WTC11 (cell line): ENCODE data around the gene XRCC2. TPM values are rescaled to one million over a fixed set of nuclear protein-coding genes. Genes with fewer than 3 reads are reported as not detected.

Experiments
- ATAC-seq: fragments of 200-7000 bp; cut with Tn5 transposase; 2 replicates; pipeline ENCODE4 v1.10.0; 2021; ENCODE audit warnings: mild to moderate bottlenecking, moderate library complexity
- Bru-seq: library from RNA; stranded (reverse); fragments of 400-500 nt; gene quantifications from one replicate; lab custom pipeline; 2021; lab: Mats Ljungman, UMichigan
- CTCF ChIA-PET: fragments of 300-600 bp; sonication (Branson Sonifier 250); formaldehyde crosslinking; loops from one replicate; lab custom pipeline; 2021; ENCODE audit warnings: antibody characterized with exemption; lab: Charles Lee
- POLR2A ChIA-PET: fragments of 350-600 bp; sonication (Branson Sonifier 250); formaldehyde crosslinking; loops from one replicate; lab custom pipeline; 2021; ENCODE audit warnings: antibody characterized with exemption; lab: Charles Lee
- DNase-seq: peaks from one replicate; pipeline ENCODE4 v3.0.0; 2021; ENCODE audit warnings: low spot score
- H3K27ac Mint-ChIP-seq: 2 replicates; pipeline ENCODE4 v1.8.0; 2021; ENCODE audit warnings: mixed read lengths
- H3K27me3 Mint-ChIP-seq: 2 replicates; pipeline ENCODE4 v1.8.0; 2021; ENCODE audit warnings: low read depth, mild to moderate bottlenecking, moderate library complexity, mixed read lengths
- H3K36me3 Mint-ChIP-seq: 2 replicates; pipeline ENCODE4 v1.8.0; 2021; ENCODE audit warnings: mixed read lengths
- H3K4me1 Mint-ChIP-seq: 2 replicates; pipeline ENCODE4 v1.8.0; 2022; ENCODE audit warnings: mixed read lengths
- H3K4me3 Mint-ChIP-seq: 2 replicates; pipeline ENCODE4 v1.8.0; 2021; ENCODE audit warnings: mild to moderate bottlenecking, moderate library complexity, mixed read lengths
- H3K9me3 Mint-ChIP-seq: 2 replicates; pipeline ENCODE4 v1.8.0; 2021; ENCODE audit warnings: mixed read lengths
- CBFB ChIP-seq: sonication (generic); formaldehyde crosslinking; IDR thresholded peaks from 2 replicates; pipeline ENCODE4 v1.8.1; 2022; ENCODE audit warnings: mild to moderate bottlenecking, low read depth, missing genetic modification reagents
- CREM ChIP-seq: sonication (generic); formaldehyde crosslinking; IDR thresholded peaks from 2 replicates; pipeline ENCODE4 v1.8.1; 2022; ENCODE audit warnings: mild to moderate bottlenecking, missing genetic modification reagents, moderate library complexity
- FOXJ3 ChIP-seq: sonication (generic); formaldehyde crosslinking; IDR thresholded peaks from 2 replicates; pipeline ENCODE4 v1.9.0; 2021; ENCODE audit warnings: missing genetic modification reagents, mild to moderate bottlenecking, borderline replicate concordance
- FOXK1 ChIP-seq: sonication (generic); formaldehyde crosslinking; IDR thresholded peaks from 2 replicates; pipeline ENCODE4 v1.8.0; 2022; ENCODE audit warnings: mild to moderate bottlenecking, moderate library complexity, missing genetic modification reagents
- HMGA2 ChIP-seq: fragments of 250-450 bp; sonication (Bioruptor Pico); IDR thresholded peaks from 2 replicates; pipeline ENCODE4 v1.4.0; 2021; ENCODE audit warnings: mild to moderate bottlenecking, moderate library complexity
- IRF2 ChIP-seq: sonication (generic); formaldehyde crosslinking; IDR thresholded peaks from 2 replicates; pipeline ENCODE4 v1.8.0; 2022; ENCODE audit warnings: low read depth, missing genetic modification reagents, borderline replicate concordance
- MYBL2 ChIP-seq: sonication (generic); formaldehyde crosslinking; IDR thresholded peaks from 2 replicates; pipeline ENCODE4 v1.8.1; 2023; ENCODE audit warnings: mild to moderate bottlenecking, moderate library complexity, missing genetic modification reagents
- NFE2L1 ChIP-seq: sonication (generic); formaldehyde crosslinking; IDR thresholded peaks from 2 replicates; pipeline ENCODE4 v1.8.1; 2023; ENCODE audit warnings: missing genetic modification reagents
- OVOL2 ChIP-seq: fragments of 250-450 bp; sonication (Bioruptor Pico); IDR thresholded peaks from 2 replicates; pipeline ENCODE4 v1.9.0; 2021; ENCODE audit warnings: mild to moderate bottlenecking, borderline replicate concordance
- RELA ChIP-seq: sonication (generic); formaldehyde crosslinking; IDR thresholded peaks from 2 replicates; pipeline ENCODE4 v1.8.1; 2022; ENCODE audit warnings: missing genetic modification reagents, mild to moderate bottlenecking, borderline replicate concordance
- TEAD1 ChIP-seq: sonication (generic); formaldehyde crosslinking; IDR thresholded peaks from 2 replicates; pipeline ENCODE4 v1.8.0; 2022; ENCODE audit warnings: mild to moderate bottlenecking, missing genetic modification reagents
- TP53 ChIP-seq: sonication (generic); formaldehyde crosslinking; IDR thresholded peaks from 2 replicates; pipeline ENCODE4 v1.8.1; 2023; ENCODE audit warnings: mild to moderate bottlenecking, missing genetic modification reagents
- ZBTB21 ChIP-seq: sonication (generic); formaldehyde crosslinking; IDR thresholded peaks from 2 replicates; pipeline ENCODE4 v1.8.1; 2023; ENCODE audit warnings: mild to moderate bottlenecking, missing genetic modification reagents, borderline replicate concordance
- ZNF121 ChIP-seq: sonication (generic); formaldehyde crosslinking; IDR thresholded peaks from 2 replicates; pipeline ENCODE4 v1.8.0; 2023; ENCODE audit warnings: missing genetic modification reagents
- ZNF232 ChIP-seq: sonication (generic); formaldehyde crosslinking; IDR thresholded peaks from 2 replicates; pipeline ENCODE4 v1.8.0; 2022; ENCODE audit warnings: mild to moderate bottlenecking, missing genetic modification reagents
- ZNF423 ChIP-seq: fragments of 250-450 bp; sonication (Bioruptor Pico); IDR thresholded peaks from 2 replicates; pipeline ENCODE4 v2.1.2; 2022; ENCODE audit warnings: mild to moderate bottlenecking, moderate library complexity
- long read RNA-seq, 3 experiments: library from RNA in 1 of 3; library from capped mRNA in 1 of 3; library from polyadenylated mRNA in 1 of 3; unstranded in 2 of 3; stranded (forward) in 1 of 3; transcript quantifications; one replicate each; pipeline ENCODE4 v2.0.0, GENCODE V29; 2021
- total RNA-seq: library from RNA; stranded (reverse); gene quantifications from 3 replicates; pipeline ENCODE4 v1.2.3, GENCODE V29; 2021
- TF ChIP-seq, protein P1 (sequence below): sonication (generic); formaldehyde crosslinking; IDR thresholded peaks from 2 replicates; pipeline ENCODE4 v1.8.1; 2023; ENCODE audit warnings: mild to moderate bottlenecking, moderate library complexity, missing genetic modification reagents
- TF ChIP-seq, protein P2 (sequence below): sonication (generic); formaldehyde crosslinking; IDR thresholded peaks from 2 replicates; pipeline ENCODE4 v1.8.1; 2023; ENCODE audit warnings: mild to moderate bottlenecking, missing genetic modification reagents, borderline replicate concordance
- TF ChIP-seq, protein P3 (sequence below): sonication (generic); formaldehyde crosslinking; IDR thresholded peaks from 2 replicates; pipeline ENCODE4 v1.8.1; 2023; ENCODE audit warnings: mild to moderate bottlenecking, missing genetic modification reagents, moderate library complexity
- TF ChIP-seq, protein P4 (sequence below): sonication (generic); formaldehyde crosslinking; IDR thresholded peaks from 2 replicates; pipeline ENCODE4 v1.8.1; 2022; ENCODE audit warnings: low read depth, mild to moderate bottlenecking, moderate library complexity, missing genetic modification reagents, borderline replicate concordance
- TF ChIP-seq, protein P5 (sequence below): sonication (generic); formaldehyde crosslinking; IDR thresholded peaks from 2 replicates; pipeline ENCODE4 v1.8.0; 2023; ENCODE audit warnings: missing genetic modification reagents
- TF ChIP-seq, protein P6 (sequence below): sonication (generic); formaldehyde crosslinking; IDR thresholded peaks from 2 replicates; pipeline ENCODE4 v1.8.1; 2023; ENCODE audit warnings: mild to moderate bottlenecking, missing genetic modification reagents, moderate library complexity
- TF ChIP-seq, protein P7 (sequence below): sonication (generic); formaldehyde crosslinking; IDR thresholded peaks from 2 replicates; pipeline ENCODE4 v1.8.0; 2022; ENCODE audit warnings: mild to moderate bottlenecking, missing genetic modification reagents

Gene XRCC2
- total RNA-seq (21.2 to 25.4 TPM (median 21.7 TPM) in 3 replicates), Bru-seq, nascent RNA (percentile 93 among the genes with signal in this experiment)
- long read RNA-seq, experiment 1, transcript XRCC2-201 (3 exons, 3,067 nt) = major isoform, 57 of 88 reads
- long read RNA-seq, experiment 1, partial matches to known transcripts = 1 of 88 reads
- long read RNA-seq, experiment 1, other reads (novel, unspliced or antisense) = 30 of 88 reads
- long read RNA-seq, experiment 2, partial matches to known transcripts = 0 of 16 reads
- long read RNA-seq, experiment 2, other reads (novel, unspliced or antisense) = 13 of 16 reads
- long read RNA-seq, experiment 3, transcript XRCC2-201 (3 exons, 3,067 nt) = major isoform, 9 of 17 reads
- long read RNA-seq, experiment 3, partial matches to known transcripts = 0 of 17 reads
- long read RNA-seq, experiment 3, other reads (novel, unspliced or antisense) = 8 of 17 reads

DNA sequence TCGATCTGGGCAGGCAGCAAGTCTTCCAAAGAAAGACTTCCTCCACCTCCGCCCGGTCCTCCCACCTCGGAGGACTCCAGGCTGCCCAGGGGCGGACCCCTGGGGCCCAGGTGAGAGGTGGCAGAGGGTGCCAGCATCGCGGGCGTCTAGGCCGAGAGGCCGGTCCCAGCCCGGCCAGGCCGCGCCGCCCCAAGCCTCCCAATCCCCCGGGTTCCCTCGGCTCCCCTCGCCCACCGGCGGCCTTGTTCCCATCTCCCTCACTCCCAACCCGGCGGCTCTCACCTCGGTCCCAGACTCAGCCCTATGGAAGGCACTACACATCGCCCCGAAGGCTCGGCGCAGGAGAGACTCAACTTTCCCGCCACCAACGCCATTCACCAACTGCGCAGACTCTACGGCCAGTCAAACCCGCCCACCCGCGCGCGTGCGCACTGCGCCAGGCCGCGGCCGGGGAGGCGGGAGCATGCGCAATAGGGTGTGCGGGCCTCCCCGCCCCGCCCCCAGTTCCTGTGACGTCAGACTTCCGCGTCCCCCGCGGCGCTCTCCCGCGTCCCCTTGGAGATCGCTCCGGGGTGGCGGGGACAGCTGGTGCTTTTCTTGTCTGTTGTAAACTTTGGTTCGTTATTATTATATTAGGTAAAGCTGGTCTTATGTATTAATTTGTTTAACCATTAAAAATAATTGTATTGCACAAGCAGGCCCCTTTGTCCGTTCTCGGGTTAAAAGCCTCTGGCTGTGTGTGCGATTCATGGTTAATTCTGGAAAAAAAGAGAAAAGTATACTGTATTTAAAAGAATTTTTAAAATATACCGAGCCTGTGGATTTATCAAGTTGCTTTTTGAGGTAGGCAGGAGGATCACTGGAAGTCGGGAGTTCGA, at the start of gene XRCC2:
TSS of gene XRCC2 (minus strand) at position 383 of the 878 bp plus-strand sequence. CDS start at position 321, 62 bp downstream.
- no peaks in the 10 kb centered on the region for H3K9me3 Mint-ChIP-seq
- H3K4me1 Mint-ChIP-seq = peaks cover 9% of the 10 kb centered on the region
- peaks cover 2% of the 10 kb centered on the region; the same call in 1 of the 2 replicates for H3K27me3 Mint-ChIP-seq
- peak within 1 kb of the TSS; percentile 99 for H3K27ac Mint-ChIP-seq
- ChIA-PET POLR2A (interaction anchor here (0.6 to 1.0 kb wide), 2 partner anchors 31 to 131 kb away, joined by 3 to 7 read pairs; no protein-coding TSS in a partner anchor), CTCF (interaction anchor here (1.9 kb wide), 1 partner anchor 31 kb away, joined by 9 read pairs; no protein-coding TSS in a partner anchor)
- peaks cover 11% of the 10 kb centered on the region; the same call in 1 of the 2 replicates for H3K36me3 Mint-ChIP-seq
- DNase-seq (peak; percentile 91), ATAC-seq (peak; percentile 96)
- peak within 1 kb of the TSS; percentile 96 for H3K4me3 Mint-ChIP-seq
- TF ChIP-seq IRF2 (CRISPR knock-in tag) (no peak), MYBL2 (0 out of 2 replicates have a peak, but pooled peaks have one; percentile 23), CREM (CRISPR knock-in tag) (peak; percentile 90; the same call in 1 of the 2 replicates), TEAD1 (CRISPR knock-in tag) (peak; percentile 91), NFE2L1 (CRISPR knock-in tag) (peak; percentile 69; the same call in 1 of the 2 replicates), ZBTB21 (CRISPR knock-in tag) (no peak), FOXJ3 (CRISPR knock-in tag) (no peak), FOXK1 (CRISPR knock-in tag) (no peak; the same call in 1 of the 2 replicates), ZNF423 (CRISPR knock-in tag) (peak; percentile 99), ZNF121 (CRISPR knock-in tag) (no peak), RELA (CRISPR knock-in tag) (no peak), TP53 (CRISPR knock-in tag) (no peak), HMGA2 (no peak), OVOL2 (CRISPR knock-in tag) (no peak), ZNF232 (0 out of 2 replicates have a peak, but pooled peaks have one; percentile 55), CBFB (CRISPR knock-in tag) (no peak)
- TF ChIP-seq, protein P1, sequence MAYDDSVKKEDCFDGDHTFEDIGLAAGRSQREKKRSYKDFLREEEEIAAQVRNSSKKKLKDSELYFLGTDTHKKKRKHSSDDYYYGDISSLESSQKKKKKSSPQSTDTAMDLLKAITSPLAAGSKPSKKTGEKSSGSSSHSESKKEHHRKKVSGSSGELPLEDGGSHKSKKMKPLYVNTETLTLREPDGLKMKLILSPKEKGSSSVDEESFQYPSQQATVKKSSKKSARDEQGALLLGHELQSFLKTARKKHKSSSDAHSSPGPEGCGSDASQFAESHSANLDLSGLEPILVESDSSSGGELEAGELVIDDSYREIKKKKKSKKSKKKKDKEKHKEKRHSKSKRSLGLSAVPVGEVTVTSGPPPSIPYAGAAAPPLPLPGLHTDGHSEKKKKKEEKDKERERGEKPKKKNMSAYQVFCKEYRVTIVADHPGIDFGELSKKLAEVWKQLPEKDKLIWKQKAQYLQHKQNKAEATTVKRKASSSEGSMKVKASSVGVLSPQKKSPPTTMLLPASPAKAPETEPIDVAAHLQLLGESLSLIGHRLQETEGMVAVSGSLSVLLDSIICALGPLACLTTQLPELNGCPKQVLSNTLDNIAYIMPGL (CRISPR knock-in tag) = 0 out of 2 replicates have a peak, but pooled peaks have one; percentile 38
- TF ChIP-seq, protein P2, sequence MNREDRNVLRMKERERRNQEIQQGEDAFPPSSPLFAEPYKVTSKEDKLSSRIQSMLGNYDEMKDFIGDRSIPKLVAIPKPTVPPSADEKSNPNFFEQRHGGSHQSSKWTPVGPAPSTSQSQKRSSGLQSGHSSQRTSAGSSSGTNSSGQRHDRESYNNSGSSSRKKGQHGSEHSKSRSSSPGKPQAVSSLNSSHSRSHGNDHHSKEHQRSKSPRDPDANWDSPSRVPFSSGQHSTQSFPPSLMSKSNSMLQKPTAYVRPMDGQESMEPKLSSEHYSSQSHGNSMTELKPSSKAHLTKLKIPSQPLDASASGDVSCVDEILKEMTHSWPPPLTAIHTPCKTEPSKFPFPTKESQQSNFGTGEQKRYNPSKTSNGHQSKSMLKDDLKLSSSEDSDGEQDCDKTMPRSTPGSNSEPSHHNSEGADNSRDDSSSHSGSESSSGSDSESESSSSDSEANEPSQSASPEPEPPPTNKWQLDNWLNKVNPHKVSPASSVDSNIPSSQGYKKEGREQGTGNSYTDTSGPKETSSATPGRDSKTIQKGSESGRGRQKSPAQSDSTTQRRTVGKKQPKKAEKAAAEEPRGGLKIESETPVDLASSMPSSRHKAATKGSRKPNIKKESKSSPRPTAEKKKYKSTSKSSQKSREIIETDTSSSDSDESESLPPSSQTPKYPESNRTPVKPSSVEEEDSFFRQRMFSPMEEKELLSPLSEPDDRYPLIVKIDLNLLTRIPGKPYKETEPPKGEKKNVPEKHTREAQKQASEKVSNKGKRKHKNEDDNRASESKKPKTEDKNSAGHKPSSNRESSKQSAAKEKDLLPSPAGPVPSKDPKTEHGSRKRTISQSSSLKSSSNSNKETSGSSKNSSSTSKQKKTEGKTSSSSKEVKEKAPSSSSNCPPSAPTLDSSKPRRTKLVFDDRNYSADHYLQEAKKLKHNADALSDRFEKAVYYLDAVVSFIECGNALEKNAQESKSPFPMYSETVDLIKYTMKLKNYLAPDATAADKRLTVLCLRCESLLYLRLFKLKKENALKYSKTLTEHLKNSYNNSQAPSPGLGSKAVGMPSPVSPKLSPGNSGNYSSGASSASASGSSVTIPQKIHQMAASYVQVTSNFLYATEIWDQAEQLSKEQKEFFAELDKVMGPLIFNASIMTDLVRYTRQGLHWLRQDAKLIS (CRISPR knock-in tag) = no peak
- TF ChIP-seq, protein P3, sequence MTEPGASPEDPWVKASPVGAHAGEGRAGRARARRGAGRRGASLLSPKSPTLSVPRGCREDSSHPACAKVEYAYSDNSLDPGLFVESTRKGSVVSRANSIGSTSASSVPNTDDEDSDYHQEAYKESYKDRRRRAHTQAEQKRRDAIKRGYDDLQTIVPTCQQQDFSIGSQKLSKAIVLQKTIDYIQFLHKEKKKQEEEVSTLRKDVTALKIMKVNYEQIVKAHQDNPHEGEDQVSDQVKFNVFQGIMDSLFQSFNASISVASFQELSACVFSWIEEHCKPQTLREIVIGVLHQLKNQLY (CRISPR knock-in tag) = no peak
- TF ChIP-seq, protein P4, sequence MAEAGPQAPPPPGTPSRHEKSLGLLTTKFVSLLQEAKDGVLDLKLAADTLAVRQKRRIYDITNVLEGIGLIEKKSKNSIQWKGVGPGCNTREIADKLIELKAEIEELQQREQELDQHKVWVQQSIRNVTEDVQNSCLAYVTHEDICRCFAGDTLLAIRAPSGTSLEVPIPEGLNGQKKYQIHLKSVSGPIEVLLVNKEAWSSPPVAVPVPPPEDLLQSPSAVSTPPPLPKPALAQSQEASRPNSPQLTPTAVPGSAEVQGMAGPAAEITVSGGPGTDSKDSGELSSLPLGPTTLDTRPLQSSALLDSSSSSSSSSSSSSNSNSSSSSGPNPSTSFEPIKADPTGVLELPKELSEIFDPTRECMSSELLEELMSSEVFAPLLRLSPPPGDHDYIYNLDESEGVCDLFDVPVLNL (CRISPR knock-in tag) = peak; percentile 99
- TF ChIP-seq, protein P5, sequence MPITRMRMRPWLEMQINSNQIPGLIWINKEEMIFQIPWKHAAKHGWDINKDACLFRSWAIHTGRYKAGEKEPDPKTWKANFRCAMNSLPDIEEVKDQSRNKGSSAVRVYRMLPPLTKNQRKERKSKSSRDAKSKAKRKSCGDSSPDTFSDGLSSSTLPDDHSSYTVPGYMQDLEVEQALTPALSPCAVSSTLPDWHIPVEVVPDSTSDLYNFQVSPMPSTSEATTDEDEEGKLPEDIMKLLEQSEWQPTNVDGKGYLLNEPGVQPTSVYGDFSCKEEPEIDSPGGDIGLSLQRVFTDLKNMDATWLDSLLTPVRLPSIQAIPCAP (CRISPR knock-in tag) = peak; percentile 65; the same call in 1 of the 2 replicates
- TF ChIP-seq, protein P6, sequence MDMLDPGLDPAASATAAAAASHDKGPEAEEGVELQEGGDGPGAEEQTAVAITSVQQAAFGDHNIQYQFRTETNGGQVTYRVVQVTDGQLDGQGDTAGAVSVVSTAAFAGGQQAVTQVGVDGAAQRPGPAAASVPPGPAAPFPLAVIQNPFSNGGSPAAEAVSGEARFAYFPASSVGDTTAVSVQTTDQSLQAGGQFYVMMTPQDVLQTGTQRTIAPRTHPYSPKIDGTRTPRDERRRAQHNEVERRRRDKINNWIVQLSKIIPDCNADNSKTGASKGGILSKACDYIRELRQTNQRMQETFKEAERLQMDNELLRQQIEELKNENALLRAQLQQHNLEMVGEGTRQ (CRISPR knock-in tag) = no peak
- TF ChIP-seq, protein P7, sequence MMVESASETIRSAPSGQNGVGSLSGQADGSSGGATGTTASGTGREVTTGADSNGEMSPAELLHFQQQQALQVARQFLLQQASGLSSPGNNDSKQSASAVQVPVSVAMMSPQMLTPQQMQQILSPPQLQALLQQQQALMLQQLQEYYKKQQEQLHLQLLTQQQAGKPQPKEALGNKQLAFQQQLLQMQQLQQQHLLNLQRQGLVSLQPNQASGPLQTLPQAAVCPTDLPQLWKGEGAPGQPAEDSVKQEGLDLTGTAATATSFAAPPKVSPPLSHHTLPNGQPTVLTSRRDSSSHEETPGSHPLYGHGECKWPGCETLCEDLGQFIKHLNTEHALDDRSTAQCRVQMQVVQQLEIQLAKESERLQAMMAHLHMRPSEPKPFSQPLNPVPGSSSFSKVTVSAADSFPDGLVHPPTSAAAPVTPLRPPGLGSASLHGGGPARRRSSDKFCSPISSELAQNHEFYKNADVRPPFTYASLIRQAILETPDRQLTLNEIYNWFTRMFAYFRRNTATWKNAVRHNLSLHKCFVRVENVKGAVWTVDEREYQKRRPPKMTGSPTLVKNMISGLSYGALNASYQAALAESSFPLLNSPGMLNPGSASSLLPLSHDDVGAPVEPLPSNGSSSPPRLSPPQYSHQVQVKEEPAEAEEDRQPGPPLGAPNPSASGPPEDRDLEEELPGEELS = peak; percentile 84
